GM23338 (cell line): ENCODE results near the gene BICD2.

ENCODE experiments used
- CREB1 ChIP-seq: fragments of 250-450 bp; sonication (Bioruptor Pico); IDR thresholded peaks from 2 replicates; pipeline ENCODE4 v1.5.0; 2020; ENCODE audit warnings: low read depth, mild to moderate bottlenecking, moderate library complexity
- EZH2 ChIP-seq: fragments of 200-600 bp; sonication (generic); IDR thresholded peaks from one replicate; pipeline ENCODE4 v1.8.0; 2017; ENCODE audit warnings: antibody characterized with exemption, mild to moderate bottlenecking, low read depth; ENCODE audit not compliant: unreplicated experiment
- EZH2phosphoT487 ChIP-seq: fragments of 200-600 bp; sonication (generic); IDR thresholded peaks from one replicate; pipeline ENCODE4 v1.8.1; 2018; ENCODE audit warnings: antibody characterized with exemption; ENCODE audit not compliant: unreplicated experiment
- JUNB ChIP-seq: IDR thresholded peaks from one replicate; pipeline ENCODE4 v1.6.1; 2016; ENCODE audit warnings: antibody characterized with exemption; ENCODE audit not compliant: unreplicated experiment
- NANOG ChIP-seq: IDR thresholded peaks from 2 replicates; pipeline ENCODE4 v1.6.1; 2016; ENCODE audit warnings: antibody characterized with exemption, borderline replicate concordance
- POLR2AphosphoS5 ChIP-seq: IDR thresholded peaks from 2 replicates; pipeline ENCODE4 v1.6.1; 2016; ENCODE audit warnings: antibody characterized with exemption, low read depth
- STAT1 ChIP-seq: IDR thresholded peaks from one replicate; pipeline ENCODE4 v1.6.1; 2016; ENCODE audit warnings: antibody characterized with exemption; ENCODE audit not compliant: unreplicated experiment
- ZNF114 ChIP-seq: fragments of 250-450 bp; sonication (Bioruptor Pico); IDR thresholded peaks from 2 replicates; pipeline ENCODE4 v1.5.0; 2020; ENCODE audit warnings: mild to moderate bottlenecking, moderate library complexity
- ZNF331 ChIP-seq: fragments of 250-450 bp; sonication (Bioruptor Pico); IDR thresholded peaks from 2 replicates; pipeline ENCODE4 v1.5.0; 2020; ENCODE audit warnings: low read depth, mild to moderate bottlenecking, moderate library complexity
- TF ChIP-seq, protein P1 (sequence below), 2 experiments: fragments of 200-600 bp in 1 of 2; sonication (generic) in 1 of 2; conservative IDR thresholded peaks; 2 replicates each; pipeline versions ENCODE4 v1.5.1 to v1.6.1; 2016 to 2017; ENCODE audit warnings: antibody characterized with exemption in 2 of 2, low read depth in 2 of 2, mild to moderate bottlenecking in 2 of 2, moderate library complexity in 1 of 2
- TF ChIP-seq, protein P2 (sequence below): IDR thresholded peaks from one replicate; pipeline ENCODE4 v1.6.1; 2018; ENCODE audit warnings: antibody characterized with exemption; ENCODE audit not compliant: unreplicated experiment
- TF ChIP-seq, protein P3 (sequence below): IDR thresholded peaks from 2 replicates; pipeline ENCODE4 v1.6.1; 2016; ENCODE audit warnings: antibody characterized with exemption
- TF ChIP-seq, protein P4 (sequence below): fragments of 250-450 bp; sonication (Bioruptor Pico); IDR thresholded peaks from 2 replicates; pipeline ENCODE4 v1.5.0; 2020; ENCODE audit warnings: mild to moderate bottlenecking, moderate library complexity

DNA sequence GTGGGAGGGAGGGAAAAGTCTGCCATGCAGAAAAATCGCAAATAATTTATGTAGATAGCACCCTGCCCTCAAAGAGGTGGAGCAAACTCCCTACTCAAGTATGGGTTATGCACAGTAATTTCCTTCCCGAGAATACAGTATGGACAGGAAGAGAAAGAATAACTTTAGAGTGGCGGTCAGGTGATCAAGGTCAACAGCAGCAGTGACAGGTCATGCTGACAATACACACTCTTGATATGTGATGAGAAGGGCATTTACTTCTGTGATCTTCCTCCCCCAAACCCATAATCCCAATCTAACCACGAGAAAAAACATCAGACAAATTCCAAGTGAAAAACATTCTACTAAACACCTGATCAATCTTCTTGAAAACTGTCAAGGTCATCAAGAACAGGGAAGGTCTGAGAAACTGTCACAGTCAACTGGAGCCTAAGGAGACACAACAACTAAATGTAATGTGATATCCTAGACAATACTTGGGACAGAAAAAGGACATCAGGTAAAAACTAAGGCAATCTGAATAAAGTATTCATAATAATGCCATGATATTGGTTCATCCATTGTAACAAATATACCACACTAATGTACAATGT is 11.7 kb downstream of the BICD2 start:
- TF ChIP-seq, protein P1, sequence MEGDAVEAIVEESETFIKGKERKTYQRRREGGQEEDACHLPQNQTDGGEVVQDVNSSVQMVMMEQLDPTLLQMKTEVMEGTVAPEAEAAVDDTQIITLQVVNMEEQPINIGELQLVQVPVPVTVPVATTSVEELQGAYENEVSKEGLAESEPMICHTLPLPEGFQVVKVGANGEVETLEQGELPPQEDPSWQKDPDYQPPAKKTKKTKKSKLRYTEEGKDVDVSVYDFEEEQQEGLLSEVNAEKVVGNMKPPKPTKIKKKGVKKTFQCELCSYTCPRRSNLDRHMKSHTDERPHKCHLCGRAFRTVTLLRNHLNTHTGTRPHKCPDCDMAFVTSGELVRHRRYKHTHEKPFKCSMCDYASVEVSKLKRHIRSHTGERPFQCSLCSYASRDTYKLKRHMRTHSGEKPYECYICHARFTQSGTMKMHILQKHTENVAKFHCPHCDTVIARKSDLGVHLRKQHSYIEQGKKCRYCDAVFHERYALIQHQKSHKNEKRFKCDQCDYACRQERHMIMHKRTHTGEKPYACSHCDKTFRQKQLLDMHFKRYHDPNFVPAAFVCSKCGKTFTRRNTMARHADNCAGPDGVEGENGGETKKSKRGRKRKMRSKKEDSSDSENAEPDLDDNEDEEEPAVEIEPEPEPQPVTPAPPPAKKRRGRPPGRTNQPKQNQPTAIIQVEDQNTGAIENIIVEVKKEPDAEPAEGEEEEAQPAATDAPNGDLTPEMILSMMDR (conservative IDR thresholded peaks at IDR 0.05; ENCODE audit: low read depth in 2 of 2), result no peak
- TF ChIP-seq POLR2AphosphoS5 (no peak), EZH2 (no peak), NANOG (no peak), EZH2phosphoT487 (no peak), ZNF114 (no peak), CREB1 (CRISPR knock-in tag) (no peak), JUNB (no peak), STAT1 (no peak), ZNF331 (CRISPR knock-in tag) (no peak)
- TF ChIP-seq, protein P2, sequence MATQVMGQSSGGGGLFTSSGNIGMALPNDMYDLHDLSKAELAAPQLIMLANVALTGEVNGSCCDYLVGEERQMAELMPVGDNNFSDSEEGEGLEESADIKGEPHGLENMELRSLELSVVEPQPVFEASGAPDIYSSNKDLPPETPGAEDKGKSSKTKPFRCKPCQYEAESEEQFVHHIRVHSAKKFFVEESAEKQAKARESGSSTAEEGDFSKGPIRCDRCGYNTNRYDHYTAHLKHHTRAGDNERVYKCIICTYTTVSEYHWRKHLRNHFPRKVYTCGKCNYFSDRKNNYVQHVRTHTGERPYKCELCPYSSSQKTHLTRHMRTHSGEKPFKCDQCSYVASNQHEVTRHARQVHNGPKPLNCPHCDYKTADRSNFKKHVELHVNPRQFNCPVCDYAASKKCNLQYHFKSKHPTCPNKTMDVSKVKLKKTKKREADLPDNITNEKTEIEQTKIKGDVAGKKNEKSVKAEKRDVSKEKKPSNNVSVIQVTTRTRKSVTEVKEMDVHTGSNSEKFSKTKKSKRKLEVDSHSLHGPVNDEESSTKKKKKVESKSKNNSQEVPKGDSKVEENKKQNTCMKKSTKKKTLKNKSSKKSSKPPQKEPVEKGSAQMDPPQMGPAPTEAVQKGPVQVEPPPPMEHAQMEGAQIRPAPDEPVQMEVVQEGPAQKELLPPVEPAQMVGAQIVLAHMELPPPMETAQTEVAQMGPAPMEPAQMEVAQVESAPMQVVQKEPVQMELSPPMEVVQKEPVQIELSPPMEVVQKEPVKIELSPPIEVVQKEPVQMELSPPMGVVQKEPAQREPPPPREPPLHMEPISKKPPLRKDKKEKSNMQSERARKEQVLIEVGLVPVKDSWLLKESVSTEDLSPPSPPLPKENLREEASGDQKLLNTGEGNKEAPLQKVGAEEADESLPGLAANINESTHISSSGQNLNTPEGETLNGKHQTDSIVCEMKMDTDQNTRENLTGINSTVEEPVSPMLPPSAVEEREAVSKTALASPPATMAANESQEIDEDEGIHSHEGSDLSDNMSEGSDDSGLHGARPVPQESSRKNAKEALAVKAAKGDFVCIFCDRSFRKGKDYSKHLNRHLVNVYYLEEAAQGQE, result no peak
- TF ChIP-seq, protein P3, sequence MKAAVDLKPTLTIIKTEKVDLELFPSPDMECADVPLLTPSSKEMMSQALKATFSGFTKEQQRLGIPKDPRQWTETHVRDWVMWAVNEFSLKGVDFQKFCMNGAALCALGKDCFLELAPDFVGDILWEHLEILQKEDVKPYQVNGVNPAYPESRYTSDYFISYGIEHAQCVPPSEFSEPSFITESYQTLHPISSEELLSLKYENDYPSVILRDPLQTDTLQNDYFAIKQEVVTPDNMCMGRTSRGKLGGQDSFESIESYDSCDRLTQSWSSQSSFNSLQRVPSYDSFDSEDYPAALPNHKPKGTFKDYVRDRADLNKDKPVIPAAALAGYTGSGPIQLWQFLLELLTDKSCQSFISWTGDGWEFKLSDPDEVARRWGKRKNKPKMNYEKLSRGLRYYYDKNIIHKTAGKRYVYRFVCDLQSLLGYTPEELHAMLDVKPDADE, result no peak
- TF ChIP-seq, protein P4, sequence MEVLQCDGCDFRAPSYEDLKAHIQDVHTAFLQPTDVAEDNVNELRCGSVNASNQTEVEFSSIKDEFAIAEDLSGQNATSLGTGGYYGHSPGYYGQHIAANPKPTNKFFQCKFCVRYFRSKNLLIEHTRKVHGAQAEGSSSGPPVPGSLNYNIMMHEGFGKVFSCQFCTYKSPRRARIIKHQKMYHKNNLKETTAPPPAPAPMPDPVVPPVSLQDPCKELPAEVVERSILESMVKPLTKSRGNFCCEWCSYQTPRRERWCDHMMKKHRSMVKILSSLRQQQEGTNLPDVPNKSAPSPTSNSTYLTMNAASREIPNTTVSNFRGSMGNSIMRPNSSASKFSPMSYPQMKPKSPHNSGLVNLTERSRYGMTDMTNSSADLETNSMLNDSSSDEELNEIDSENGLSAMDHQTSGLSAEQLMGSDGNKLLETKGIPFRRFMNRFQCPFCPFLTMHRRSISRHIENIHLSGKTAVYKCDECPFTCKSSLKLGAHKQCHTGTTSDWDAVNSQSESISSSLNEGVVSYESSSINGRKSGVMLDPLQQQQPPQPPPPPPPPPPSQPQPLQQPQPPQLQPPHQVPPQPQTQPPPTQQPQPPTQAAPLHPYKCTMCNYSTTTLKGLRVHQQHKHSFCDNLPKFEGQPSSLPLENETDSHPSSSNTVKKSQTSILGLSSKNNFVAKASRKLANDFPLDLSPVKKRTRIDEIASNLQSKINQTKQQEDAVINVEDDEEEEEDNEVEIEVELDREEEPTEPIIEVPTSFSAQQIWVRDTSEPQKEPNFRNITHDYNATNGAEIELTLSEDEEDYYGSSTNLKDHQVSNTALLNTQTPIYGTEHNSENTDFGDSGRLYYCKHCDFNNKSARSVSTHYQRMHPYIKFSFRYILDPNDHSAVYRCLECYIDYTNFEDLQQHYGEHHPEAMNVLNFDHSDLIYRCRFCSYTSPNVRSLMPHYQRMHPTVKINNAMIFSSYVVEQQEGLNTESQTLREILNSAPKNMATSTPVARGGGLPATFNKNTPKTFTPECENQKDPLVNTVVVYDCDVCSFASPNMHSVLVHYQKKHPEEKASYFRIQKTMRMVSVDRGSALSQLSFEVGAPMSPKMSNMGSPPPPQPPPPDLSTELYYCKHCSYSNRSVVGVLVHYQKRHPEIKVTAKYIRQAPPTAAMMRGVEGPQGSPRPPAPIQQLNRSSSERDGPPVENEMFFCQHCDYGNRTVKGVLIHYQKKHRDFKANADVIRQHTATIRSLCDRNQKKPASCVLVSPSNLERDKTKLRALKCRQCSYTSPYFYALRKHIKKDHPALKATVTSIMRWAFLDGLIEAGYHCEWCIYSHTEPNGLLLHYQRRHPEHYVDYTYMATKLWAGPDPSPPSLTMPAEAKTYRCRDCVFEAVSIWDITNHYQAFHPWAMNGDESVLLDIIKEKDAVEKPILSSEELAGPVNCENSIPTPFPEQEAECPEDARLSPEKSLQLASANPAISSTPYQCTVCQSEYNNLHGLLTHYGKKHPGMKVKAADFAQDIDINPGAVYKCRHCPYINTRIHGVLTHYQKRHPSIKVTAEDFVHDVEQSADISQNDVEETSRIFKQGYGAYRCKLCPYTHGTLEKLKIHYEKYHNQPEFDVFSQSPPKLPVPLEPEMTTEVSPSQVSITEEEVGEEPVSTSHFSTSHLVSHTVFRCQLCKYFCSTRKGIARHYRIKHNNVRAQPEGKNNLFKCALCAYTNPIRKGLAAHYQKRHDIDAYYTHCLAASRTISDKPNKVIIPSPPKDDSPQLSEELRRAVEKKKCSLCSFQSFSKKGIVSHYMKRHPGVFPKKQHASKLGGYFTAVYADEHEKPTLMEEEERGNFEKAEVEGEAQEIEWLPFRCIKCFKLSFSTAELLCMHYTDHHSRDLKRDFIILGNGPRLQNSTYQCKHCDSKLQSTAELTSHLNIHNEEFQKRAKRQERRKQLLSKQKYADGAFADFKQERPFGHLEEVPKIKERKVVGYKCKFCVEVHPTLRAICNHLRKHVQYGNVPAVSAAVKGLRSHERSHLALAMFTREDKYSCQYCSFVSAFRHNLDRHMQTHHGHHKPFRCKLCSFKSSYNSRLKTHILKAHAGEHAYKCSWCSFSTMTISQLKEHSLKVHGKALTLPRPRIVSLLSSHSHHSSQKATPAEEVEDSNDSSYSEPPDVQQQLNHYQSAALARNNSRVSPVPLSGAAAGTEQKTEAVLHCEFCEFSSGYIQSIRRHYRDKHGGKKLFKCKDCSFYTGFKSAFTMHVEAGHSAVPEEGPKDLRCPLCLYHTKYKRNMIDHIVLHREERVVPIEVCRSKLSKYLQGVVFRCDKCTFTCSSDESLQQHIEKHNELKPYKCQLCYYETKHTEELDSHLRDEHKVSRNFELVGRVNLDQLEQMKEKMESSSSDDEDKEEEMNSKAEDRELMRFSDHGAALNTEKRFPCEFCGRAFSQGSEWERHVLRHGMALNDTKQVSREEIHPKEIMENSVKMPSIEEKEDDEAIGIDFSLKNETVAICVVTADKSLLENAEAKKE, result no peak
